ENCODE data around the gene ALDH5A1. TPM values are rescaled to one million over a fixed set of nuclear protein-coding genes. Genes with fewer than 3 reads are reported as not detected.

Gene ALDH5A1
- total and polyA plus RNA-seq, 2 of the 13 experiments (the other 11 are each of a cell fraction or from before 2014, with no cell fraction given): 12.8 to 32.5 TPM

DNA sequence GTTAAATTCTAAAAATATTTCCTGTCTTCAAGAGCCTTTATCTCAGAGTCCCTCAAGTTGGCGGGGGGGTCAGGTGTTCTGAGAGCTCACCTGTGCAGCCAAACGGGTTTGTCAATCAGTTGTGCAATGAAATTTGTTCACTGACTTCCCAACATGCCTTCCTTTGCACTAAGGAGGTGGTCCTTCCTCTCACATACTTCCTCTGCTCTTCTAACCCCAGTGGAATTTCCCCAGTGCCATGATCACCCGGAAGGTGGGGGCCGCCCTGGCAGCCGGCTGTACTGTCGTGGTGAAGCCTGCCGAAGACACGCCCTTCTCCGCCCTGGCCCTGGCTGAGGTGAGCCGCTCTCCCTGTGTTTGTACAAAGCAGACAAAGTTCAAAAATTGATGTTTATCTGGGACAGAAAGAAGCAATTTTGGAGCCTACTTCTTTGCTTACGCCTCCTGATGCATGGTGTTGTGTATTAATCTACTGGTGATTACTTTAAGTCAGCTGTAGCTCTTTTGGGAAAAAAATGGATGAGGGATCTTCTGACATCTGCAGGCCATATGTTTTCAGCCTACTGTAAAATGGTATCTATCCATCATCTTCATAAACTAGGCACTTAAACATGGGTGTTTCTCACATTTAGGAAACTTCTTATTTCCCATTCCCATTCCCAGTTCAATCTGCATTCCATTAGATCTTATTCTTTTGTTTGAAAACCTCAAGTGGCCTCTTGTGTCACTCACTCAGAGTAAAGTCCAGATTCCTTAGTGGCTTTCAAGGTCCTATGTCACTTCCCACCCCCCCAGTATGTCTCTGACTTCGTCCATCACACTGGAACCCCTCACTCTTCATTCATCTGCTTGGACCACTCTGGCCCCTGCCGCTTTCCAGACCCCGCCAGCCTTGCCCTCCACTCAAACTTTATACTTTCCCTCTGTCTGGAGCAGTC lies 10.1 kb downstream of the ALDH5A1 start (continued):
- TF ChIP-seq, protein P1, sequence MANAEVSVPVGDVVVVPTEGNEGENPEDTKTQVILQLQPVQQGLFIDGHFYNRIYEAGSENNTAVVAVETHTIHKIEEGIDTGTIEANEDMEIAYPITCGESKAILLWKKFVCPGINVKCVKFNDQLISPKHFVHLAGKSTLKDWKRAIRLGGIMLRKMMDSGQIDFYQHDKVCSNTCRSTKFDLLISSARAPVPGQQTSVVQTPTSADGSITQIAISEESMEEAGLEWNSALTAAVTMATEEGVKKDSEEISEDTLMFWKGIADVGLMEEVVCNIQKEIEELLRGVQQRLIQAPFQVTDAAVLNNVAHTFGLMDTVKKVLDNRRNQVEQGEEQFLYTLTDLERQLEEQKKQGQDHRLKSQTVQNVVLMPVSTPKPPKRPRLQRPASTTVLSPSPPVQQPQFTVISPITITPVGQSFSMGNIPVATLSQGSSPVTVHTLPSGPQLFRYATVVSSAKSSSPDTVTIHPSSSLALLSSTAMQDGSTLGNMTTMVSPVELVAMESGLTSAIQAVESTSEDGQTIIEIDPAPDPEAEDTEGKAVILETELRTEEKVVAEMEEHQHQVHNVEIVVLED (CRISPR knock-in tag; IDR thresholded peaks at IDR 0.05; ENCODE audit: borderline replicate concordance): no peak
- TF ChIP-seq SMARCE1 (IDR thresholded peaks at IDR 0.05; ENCODE audit: borderline replicate concordance) (no peak), ZNF441 (CRISPR knock-in tag; IDR thresholded peaks at IDR 0.05; ENCODE audit: borderline replicate concordance) (no peak; the same call in 1 of the 2 replicates), ZSCAN25 (CRISPR knock-in tag; IDR thresholded peaks at IDR 0.05) (no peak), MIXL1 (CRISPR knock-in tag; IDR thresholded peaks at IDR 0.05) (peak; percentile 43; the same call in 1 of the 2 replicates), SP4 (CRISPR knock-in tag; IDR thresholded peaks at IDR 0.05) (no peak), KLF13 (CRISPR knock-in tag; IDR thresholded peaks at IDR 0.05) (no peak), ZNF530 (CRISPR knock-in tag; IDR thresholded peaks at IDR 0.05; ENCODE audit: low read depth) (no peak), ASH2L (IDR thresholded peaks at IDR 0.05; ENCODE audit: insufficient read length, low read depth, low read length) (peak; percentile 71), HNF1B (CRISPR knock-in tag; IDR thresholded peaks at IDR 0.05) (peak; percentile 63), NFE2L1 (CRISPR knock-in tag; IDR thresholded peaks at IDR 0.05; ENCODE audit: borderline replicate concordance) (no peak), MLLT10 (CRISPR knock-in tag; IDR thresholded peaks at IDR 0.05) (no peak), LRRFIP1 (CRISPR knock-in tag; conservative IDR thresholded peaks at IDR 0.05) (no peak)
- TF ChIP-seq, protein P2, sequence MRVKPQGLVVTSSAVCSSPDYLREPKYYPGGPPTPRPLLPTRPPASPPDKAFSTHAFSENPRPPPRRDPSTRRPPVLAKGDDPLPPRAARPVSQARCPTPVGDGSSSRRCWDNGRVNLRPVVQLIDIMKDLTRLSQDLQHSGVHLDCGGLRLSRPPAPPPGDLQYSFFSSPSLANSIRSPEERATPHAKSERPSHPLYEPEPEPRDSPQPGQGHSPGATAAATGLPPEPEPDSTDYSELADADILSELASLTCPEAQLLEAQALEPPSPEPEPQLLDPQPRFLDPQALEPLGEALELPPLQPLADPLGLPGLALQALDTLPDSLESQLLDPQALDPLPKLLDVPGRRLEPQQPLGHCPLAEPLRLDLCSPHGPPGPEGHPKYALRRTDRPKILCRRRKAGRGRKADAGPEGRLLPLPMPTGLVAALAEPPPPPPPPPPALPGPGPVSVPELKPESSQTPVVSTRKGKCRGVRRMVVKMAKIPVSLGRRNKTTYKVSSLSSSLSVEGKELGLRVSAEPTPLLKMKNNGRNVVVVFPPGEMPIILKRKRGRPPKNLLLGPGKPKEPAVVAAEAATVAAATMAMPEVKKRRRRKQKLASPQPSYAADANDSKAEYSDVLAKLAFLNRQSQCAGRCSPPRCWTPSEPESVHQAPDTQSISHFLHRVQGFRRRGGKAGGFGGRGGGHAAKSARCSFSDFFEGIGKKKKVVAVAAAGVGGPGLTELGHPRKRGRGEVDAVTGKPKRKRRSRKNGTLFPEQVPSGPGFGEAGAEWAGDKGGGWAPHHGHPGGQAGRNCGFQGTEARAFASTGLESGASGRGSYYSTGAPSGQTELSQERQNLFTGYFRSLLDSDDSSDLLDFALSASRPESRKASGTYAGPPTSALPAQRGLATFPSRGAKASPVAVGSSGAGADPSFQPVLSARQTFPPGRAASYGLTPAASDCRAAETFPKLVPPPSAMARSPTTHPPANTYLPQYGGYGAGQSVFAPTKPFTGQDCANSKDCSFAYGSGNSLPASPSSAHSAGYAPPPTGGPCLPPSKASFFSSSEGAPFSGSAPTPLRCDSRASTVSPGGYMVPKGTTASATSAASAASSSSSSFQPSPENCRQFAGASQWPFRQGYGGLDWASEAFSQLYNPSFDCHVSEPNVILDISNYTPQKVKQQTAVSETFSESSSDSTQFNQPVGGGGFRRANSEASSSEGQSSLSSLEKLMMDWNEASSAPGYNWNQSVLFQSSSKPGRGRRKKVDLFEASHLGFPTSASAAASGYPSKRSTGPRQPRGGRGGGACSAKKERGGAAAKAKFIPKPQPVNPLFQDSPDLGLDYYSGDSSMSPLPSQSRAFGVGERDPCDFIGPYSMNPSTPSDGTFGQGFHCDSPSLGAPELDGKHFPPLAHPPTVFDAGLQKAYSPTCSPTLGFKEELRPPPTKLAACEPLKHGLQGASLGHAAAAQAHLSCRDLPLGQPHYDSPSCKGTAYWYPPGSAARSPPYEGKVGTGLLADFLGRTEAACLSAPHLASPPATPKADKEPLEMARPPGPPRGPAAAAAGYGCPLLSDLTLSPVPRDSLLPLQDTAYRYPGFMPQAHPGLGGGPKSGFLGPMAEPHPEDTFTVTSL (CRISPR knock-in tag; IDR thresholded peaks at IDR 0.05; ENCODE audit: borderline replicate concordance): peak; percentile 15; the same call in 1 of the 2 replicates
- TF ChIP-seq, protein P3, sequence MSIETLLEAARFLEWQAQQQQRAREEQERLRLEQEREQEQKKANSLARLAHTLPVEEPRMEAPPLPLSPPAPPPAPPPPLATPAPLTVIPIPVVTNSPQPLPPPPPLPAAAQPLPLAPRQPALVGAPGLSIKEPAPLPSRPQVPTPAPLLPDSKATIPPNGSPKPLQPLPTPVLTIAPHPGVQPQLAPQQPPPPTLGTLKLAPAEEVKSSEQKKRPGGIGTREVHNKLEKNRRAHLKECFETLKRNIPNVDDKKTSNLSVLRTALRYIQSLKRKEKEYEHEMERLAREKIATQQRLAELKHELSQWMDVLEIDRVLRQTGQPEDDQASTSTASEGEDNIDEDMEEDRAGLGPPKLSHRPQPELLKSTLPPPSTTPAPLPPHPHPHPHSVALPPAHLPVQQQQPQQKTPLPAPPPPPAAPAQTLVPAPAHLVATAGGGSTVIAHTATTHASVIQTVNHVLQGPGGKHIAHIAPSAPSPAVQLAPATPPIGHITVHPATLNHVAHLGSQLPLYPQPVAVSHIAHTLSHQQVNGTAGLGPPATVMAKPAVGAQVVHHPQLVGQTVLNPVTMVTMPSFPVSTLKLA (IDR thresholded peaks at IDR 0.05): no peak

Measured in HepG2 (cell line).